Limb (tissue), 2 donors: Measurements from ENCODE around the gene MUS81.
A peak's percentile ranks its signal among the peaks of the same experiment; 100 is the strongest.

ENCODE experiments used
- DNase-seq, 2 donors: peaks; one replicate each; pipeline ENCODE4 v3.0.0-alpha.2; 2016; ENCODE audit errors: extremely low spot score in 2 of 2

MUS81 gene

DNA sequence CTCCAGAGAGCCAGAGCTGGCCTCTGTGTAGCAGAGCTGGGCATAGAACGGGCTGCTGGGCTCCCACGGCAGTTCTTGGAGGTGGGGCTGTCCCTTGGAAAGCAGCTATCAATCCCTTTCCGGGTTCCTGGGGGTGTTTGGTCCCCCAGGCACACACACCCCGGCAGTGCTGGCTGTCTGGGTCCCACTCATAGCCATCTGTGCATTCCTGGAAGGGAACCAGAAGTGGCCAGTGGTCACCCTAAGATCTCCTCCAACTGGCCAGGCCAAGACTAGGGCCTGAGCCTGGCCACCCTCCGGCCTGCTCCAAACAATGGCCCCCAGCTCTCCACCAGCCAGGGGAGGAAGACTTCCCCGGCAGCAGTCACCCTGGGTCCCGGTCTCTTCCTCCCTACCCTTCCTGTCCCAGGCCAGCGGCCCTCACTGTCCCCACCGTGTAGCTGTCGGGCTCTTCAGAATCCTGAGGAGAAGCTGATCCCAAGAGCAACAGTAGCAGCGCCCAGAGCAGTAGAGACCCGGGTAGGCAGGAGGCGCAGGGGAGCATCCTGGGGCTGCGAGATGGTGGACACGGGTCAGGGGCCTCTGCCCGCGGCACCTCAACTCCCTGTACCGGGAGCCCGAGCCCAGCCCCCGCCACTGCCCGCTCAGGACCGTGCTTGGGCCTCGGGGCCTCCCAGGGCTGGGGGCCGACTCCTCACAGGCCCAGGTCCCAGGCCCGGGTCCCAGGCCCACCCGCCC is 11.7 kb downstream of the MUS81 start:
- no peak for DNase-seq

DNA sequence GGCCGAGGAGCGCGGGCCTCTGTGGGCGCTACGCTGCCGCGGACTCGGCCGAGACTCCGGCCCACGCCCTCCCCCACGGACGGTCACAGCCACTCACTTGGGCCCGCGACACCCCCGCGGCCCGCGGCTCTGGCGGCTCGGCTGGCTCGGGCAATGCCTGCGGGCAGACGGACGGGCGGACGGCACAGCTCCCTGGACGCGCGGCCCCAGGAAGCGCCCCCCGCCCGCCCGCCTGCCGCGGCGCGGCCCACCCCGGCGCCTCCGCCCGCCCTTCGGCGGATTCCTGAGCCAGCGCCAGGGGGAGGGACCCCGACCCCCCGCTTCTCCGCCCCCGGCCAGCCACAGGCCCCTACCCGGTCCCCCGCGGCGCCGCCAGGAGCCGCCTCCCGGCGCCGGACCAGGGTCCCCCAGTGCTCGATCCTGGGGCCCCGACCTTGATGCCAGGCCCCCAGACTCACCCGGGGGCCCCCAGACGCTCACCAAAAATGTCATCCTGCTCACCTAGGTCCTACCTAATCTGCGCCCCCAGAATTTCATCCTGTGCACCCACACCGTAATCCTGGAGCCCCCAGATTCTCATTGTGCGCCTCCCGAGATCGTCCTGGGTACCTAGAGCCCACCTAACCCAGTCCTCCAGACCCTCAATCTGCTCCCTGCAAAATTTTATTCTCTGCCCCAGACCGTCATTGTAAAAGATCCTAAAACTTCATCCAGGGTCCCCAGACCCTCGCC is 12.5 kb downstream of the MUS81 start, which contains the start of gene EFEMP2:
Gene EFEMP2, minus strand, starts transcription at position 215 of the 732 bp plus-strand sequence. CDS start 446 bp downstream, outside the sequence.
- DNase-seq = peak; percentile 38 to 83

- peak; percentile 89 to 96 for DNase-seq
Observed at GRCh38 chr11:65873318-65874156, 13.3 kb downstream of the MUS81 start.

DNA sequence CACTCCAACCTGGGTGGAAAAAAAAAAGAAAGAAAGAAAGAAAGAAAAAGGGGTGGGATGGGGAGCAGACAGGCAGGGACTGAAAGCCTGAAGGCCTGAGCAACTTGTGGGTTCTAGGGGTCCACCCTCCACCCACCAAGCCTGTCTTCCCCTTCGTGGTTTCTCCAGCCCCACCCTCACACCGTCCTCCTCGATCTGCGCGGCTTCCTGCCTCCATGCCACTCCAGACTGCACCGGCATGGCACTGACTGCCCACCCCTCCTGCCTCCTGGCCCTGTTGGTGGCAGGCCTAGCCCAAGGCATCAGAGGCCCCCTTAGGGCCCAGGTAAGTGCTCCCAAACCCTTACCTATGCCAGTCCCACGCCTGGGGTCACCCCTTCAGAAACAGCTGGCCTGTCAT is 19.4 kb downstream of the MUS81 start, which contains the start of gene CTSW:
Gene CTSW, plus strand, starts transcription at position 221 of the 400 bp plus-strand sequence. Its CDS starts 18 bp downstream, at position 239.
- no peak for DNase-seq

DNA sequence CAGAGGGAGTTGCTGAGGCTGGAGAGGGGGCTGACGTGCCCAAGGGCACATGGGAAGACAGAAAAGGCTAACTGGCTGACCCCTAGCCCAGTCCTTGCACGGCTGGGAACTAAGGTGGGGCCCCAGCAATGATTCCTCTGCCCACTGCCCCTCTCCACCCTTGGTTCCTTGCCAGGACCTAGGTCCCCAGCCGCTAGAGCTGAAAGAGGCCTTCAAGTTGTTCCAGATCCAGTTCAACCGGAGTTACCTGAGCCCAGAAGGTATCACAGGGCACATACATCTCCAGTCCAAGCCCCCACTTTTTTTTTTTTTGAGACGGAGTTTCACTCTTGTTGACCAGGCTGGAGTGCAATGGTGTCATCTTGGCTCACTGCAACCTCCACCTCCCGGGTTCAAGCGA is 19.8 kb downstream of the MUS81 start:
- no peak for DNase-seq

DNA sequence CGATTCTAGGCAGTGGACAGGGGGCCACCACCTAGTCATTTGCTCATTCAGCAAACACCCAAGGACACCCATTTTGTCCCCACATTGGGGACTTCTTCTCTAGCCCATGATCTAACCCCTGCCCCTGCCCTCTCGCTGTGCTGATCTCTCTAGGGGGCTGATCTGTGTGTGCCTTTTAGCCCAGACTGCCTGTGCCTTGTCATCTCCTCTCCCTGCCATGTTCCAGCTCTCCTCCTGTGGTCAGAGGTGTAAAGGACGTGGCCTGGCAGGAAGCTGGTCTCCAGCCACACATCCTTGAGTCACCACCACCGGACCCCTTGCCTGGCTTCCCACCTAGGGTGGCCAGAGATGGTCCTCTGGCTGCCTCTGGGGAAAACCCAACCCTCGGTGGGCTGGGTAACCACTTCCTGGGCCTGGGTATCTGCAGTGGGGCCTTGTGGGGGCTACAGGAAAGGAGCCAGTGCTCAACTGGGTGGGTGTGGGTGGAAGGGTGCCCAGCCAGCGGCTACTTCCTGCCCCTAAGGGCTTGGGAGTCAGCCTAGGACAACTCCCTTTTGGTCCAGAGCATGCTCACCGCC is 20.7 kb downstream of the MUS81 start:
- no peak for DNase-seq

GRCh38 chr11:65882120-65883057 is 22.2 kb downstream of the MUS81 start:
- DNase-seq = no peak

DNA sequence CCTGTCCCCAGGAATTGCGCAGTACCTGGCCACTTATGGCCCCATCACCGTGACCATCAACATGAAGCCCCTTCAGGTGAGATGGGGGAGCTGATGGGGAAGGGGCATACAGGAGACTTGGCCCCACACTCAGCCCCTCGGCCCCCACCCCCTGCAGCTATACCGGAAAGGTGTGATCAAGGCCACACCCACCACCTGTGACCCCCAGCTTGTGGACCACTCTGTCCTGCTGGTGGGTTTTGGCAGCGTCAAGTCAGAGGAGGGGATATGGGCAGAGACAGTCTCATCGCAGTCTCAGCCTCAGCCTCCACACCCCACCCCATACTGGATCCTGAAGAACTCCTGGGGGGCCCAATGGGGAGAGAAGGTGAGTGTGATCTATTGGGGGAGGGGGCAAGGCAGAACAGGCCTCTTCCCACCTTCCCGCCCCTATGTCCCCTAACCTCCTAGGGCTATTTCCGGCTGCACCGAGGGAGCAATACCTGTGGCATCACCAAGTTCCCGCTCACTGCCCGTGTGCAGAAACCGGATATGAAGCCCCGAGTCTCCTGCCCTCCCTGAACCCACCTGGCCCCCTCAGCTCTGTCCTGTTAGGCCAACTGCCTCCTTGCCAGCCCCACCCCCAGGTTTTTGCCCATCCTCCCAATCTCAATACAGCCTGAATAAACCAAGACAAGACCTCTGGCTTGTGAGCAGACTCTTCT is 23.0 kb downstream of the MUS81 start:
- no peak for DNase-seq

GRCh38 chr11:65883786-65884715 is 23.8 kb downstream of the MUS81 start:
- DNase-seq = no peak

DNA sequence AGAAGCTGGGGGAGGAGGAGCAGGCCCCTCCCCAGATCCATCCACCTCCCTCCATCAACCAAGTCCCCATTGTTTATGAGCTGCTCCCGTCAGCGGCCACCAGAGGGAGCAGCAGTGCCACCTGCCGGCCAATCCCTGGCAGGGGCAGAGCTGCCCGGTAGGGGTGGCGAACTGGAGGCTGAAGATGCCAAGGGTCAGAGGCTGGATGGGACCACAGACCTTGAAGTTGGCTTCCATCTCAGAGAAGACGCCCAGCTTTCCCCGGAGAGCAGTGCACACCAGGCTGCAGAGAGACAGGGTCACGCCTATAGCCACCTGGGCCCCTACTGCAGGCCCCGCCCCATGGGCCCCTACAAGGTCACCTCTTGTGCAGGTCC is 24.5 kb downstream of the MUS81 start:
- DNase-seq = peak; percentile 66 to 83

DNA sequence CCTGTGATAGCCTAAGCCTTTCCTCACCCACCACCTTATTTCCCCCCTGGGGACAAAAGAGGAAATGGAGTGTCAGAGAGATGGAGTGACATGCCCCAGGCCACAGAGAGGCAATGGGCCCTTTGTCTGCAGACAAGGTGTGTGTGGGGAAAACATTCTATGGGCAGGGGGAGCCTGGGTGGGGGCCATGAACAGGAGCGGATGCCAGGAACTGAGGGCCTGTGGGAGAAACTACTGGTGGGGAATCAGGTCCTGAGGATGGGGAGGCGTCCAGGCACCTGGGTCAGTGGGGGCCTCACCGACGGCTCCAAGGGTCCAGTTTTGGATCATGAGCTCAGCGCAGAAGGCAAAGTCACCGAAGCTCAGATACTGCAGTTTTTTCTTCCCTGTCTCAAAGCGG is 25.0 kb downstream of the MUS81 start:
- DNase-seq = no peak

GRCh38 chr11:65885808-65886536 is 25.7 kb downstream of the MUS81 start:
- no peak for DNase-seq

DNA sequence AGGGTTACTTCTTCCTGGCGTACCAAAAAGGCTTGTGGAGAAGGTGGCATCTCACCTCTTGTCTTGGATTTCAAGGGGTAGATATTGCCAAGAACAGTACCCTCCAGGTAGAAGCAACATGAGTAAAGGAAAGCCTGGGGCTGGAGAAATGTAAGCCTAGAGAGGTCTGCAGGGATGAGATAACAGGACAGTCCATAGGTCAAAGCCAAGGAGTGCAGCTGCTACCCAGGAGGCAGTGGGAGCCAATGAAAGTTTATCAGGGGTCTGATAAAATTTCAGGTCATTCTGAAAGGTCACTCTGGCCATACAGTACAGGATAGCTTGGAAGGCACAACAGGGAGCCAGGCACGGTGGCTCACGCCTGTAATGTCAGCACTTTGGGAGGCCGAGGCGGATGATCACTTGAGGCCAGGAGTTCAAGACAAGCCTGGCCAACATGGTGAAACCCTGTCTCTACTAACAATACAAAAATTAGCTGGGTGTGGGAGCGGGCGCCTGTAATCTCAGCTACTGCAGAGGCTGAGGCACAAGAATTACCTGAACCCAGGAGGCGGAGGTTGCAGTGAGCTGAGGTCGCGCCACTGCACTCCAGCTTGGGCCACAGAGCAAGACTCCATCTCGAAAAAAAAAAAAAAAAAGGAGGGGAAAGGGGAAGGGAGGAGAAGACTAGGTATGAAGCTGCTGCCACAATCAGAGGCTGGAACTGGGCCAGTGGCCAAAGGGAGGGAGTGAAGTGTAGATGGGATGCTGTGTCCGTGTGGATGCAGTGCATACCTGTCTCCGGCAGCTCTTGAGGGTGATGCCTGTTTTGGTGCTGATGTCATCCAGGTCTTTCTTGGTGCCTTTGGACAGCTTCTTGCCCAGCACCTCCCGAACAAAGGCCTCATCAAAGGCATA is 26.8 kb downstream of the MUS81 start:
- DNase-seq = no peak

- DNase-seq = no peak
Observed at GRCh38 chr11:65887723-65888162, 27.5 kb downstream of the MUS81 start.

DNA sequence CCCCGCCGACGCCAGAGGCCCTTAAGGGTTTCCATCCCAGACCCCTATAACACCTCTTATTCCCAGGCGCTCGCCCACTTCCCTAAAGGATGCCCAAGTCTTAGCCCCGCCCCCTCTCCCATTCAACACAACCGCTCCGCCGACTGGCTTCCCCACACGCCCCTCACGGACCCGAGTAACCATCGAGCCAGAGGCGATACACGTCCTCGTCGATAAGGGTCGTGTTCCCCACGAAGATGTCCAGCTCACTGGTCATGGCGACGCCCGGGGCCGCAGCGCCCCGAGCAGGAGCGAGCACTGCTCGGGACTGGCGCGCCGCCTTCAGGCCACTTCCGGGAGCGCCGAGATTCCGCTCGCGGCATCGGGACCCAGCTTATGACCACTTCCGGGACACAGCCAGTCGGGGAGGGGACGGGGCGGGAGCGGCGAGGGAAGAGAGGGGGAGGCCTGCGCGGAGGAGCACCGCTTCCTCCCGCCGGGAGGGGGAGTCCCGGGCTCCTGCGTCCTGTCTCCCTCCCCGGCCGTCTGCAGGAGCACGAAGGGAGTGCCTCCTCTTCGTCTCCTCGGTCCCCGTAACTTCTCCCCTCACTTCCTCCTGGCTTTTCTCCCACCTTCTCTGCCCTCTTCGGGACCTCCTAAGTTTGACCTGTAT is 28.1 kb downstream of the MUS81 start, which contains the start of gene FIBP:
Gene FIBP, minus strand, starts transcription at position 309 of the 652 bp plus-strand sequence. Its CDS starts 53 bp downstream, at position 256.
- DNase-seq = peak; percentile 97 to 99
